LNCAP (cell line): ENCODE measurements around the gene AGBL1.

ENCODE experiments used
- TF ChIP-seq, protein P1 (sequence below): fragments of 450-650 bp; IDR thresholded peaks from 2 replicates; pipeline ENCODE4 v1.5.1; 2017; ENCODE audit warnings: mild to moderate bottlenecking

AGBL1 gene

DNA sequence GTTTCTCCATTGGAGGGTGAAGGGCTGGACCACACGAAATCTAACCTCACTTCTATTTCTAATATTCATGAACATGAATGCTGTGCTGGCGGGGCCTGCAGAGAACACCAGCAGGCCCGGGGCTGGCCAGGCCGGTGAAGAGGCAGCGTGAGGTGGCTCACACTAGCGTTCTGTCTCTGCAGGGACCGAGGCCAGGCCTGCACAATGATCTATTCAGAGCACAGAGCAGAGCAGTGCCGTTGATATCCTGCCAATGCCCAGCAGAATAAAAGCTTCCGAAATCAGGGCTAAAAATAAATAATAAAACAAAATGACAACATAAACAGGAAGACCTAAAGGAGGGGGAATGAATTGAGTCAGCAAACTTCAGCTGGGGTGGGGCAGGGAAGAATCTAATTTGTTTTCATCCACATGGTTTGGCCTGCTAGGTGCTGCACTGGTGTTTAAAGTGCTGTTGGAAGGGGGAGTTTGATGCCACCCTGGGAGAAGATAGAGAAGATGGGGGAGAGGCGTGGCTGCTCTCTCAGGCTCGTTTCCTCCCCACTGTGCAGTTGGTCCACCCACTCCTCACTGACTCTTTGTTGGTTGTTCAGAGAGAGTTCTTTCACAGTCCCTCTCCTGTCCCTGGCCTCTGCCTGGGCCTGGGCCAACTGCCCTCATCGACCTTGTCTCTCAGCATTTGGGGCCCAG lies 837.1 kb downstream of the AGBL1 start:
- TF ChIP-seq, protein P1, sequence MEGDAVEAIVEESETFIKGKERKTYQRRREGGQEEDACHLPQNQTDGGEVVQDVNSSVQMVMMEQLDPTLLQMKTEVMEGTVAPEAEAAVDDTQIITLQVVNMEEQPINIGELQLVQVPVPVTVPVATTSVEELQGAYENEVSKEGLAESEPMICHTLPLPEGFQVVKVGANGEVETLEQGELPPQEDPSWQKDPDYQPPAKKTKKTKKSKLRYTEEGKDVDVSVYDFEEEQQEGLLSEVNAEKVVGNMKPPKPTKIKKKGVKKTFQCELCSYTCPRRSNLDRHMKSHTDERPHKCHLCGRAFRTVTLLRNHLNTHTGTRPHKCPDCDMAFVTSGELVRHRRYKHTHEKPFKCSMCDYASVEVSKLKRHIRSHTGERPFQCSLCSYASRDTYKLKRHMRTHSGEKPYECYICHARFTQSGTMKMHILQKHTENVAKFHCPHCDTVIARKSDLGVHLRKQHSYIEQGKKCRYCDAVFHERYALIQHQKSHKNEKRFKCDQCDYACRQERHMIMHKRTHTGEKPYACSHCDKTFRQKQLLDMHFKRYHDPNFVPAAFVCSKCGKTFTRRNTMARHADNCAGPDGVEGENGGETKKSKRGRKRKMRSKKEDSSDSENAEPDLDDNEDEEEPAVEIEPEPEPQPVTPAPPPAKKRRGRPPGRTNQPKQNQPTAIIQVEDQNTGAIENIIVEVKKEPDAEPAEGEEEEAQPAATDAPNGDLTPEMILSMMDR, result no peak

DNA sequence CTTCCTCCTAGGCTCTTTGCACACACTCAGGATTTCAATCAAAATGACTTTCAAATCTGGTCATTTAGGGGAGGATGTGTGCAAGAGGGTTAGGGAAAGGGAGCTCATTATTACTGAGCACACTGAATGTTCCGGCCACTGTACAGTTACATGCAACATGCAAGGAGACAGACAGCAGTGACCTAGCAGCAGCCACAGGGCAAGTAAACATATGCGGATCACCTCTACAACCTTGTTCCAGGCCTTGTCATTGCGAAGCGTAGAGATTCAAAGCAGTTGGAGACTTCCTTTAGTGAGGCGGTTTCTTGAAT lies 837.6 kb downstream of the AGBL1 start:
- TF ChIP-seq, protein P1, result no peak

DNA sequence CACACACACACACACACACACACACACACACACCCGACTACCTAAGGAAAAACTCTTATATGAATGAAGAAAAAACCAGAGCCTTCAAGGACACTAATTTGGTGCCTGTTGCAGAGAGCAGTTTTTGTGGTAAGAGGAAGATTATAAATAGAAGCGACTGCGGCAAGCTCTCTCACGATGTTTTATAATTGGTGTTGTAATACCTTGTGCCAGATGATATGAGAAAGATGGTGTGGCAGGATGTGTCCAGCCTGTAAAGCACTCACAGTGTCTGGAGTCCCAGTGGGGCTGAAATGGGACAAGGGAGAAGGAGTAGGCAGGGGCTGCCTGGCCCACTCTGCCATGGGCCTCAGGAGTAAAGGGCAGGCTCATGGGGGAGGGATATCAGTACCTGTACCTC lies 839.9 kb downstream of the AGBL1 start:
- TF ChIP-seq, protein P1, result no peak

DNA sequence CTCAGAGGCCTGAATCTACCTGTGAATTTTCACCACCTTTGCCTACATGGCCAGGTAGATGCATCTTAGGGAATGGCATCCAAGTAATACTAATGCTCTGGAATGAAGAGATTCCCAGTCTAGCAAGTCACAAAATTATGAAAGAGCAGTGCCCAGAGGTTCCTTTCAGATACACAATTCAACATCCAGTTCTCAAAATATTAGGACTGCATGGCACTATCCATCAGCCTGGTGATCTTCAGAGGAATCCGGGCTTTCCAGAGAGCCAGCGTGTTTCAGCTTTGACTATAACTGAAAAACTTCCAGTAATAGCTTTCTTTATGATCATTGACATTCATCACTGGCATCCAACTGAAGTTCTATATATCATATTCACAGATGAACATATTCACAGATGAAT lies 849.8 kb downstream of the AGBL1 start:
- TF ChIP-seq, protein P1, result no peak

DNA sequence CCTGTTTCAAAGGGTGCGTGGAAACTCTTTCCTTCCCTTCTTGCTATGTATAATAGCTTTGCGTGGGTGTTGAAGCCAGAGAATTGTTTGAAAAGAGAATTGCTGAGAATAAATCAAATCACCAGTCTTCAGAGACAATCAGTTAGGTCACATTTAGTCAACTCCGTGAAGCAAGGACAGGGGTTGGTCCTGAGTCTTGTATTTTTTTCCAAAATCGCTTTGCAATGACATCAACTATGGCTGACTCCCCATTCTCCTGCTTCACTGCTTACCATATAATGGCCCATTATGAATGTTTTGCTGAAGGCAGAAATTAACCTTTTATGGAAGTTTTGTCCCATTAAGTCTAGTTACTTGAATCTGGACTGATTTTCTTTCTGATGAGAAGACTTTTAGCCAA lies 852.8 kb downstream of the AGBL1 start:
- TF ChIP-seq, protein P1, result no peak

DNA sequence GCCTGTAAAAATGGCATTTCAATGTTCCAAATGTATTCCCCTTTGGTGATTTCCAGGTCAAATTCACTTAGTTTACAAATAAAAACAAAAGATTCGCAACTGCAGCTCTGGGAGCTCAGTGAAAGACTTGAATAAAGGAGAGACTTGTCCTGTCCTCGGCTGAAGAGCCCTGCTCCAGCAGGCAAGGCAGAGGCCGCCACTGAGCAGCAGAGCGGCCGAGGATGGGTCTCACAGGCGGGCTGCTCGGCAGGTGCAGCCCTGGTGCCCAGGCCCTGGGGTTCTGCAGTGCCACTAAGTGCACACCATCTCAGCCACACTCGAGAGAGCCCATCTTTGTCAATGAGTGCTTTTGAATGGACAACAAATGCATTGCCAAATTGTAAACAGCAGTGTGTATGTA lies 856.2 kb downstream of the AGBL1 start:
- TF ChIP-seq, protein P1, result no peak

DNA sequence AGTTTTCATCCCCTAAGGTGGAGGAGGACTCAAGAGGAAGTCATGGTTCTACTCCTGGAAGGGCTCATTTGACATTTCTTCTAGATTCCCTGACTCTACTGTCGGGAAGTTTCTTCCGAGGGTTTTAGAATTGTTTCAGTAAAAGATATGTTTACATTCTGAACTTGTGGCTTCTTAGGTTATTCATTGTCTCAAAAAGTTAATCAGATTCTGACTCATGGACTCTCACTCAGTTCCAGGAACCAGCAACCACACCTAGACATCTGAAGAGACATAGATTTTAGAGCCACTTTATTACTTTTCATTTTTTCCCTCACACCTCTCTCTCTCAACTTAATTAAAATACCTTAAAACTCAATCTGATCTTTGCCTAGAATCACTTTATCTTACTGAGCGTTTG lies 862.6 kb downstream of the AGBL1 start:
- TF ChIP-seq, protein P1, result no peak

DNA sequence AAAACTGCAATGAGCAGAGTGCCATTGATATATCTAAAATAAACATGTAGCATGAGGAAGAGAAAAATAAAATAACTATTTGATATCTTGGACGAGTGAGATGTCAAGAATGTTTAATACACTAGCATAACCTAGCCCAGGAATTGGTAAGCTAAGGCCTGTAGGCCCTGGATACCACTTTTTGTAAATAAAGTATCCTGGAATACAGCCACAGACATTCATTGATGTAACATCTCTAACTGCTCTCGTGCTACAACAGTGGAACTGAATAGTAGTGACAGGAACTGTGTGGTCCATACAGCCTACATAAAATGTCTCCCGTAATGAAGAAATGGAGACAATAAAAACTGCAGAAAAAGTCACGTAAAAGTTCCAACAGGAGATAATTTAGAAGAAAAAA lies 869.0 kb downstream of the AGBL1 start:
- TF ChIP-seq, protein P1, result no peak
